NK-92 treated with Interleukin-12 subunit alpha and Interleukin-12 subunit beta, amount 100 ng/mL, for 24 hours (cell line): ENCODE data around the gene HOXA5.

ENCODE experiments used
- DNase-seq: peaks from one replicate; lab custom pipeline; 2025; lab: John Stamatoyannopoulos, UW

The HOXA5 gene

GRCh38 chr7:27148031-27148755 lies 4.7 kb upstream of the HOXA5 start:
- DNase-seq = no peak

GRCh38 chr7:27147199-27148030 lies 3.9 kb upstream of the HOXA5 start, which contains the start of gene HOXA6:
Gene HOXA6, minus strand, starts transcription at chr7:27147774. Its CDS starts 25 bp downstream, at chr7:27147749.
- no peak for DNase-seq

- DNase-seq = no peak
These were observed 3.2 kb upstream of the HOXA5 start for GRCh38 chr7:27146491-27147198.

GRCh38 chr7:27145914-27146412 lies 2.5 kb upstream of the HOXA5 start:
- DNase-seq = no peak

GRCh38 chr7:27145165-27145913 lies 1.9 kb upstream of the HOXA5 start:
- no peak for DNase-seq

- no peak for DNase-seq
These were observed 1.3 kb upstream of the HOXA5 start for GRCh38 chr7:27144781-27145164.

- no peak for DNase-seq
These were observed 684 bp upstream of the HOXA5 start for GRCh38 chr7:27143950-27144780.

- DNase-seq = no peak
These were observed 880 bp downstream of the HOXA5 start for GRCh38 chr7:27142580-27143022.

GRCh38 chr7:27141923-27142579 lies 1.4 kb downstream of the HOXA5 start:
- DNase-seq = no peak

GRCh38 chr7:27141137-27141922 lies 2.2 kb downstream of the HOXA5 start:
- no peak for DNase-seq

- DNase-seq = no peak
These were observed 3.2 kb downstream of the HOXA5 start for GRCh38 chr7:27140126-27140857.

- no peak for DNase-seq
These were observed 4.0 kb downstream of the HOXA5 start for GRCh38 chr7:27139334-27140125.

- no peak for DNase-seq
These were observed 4.5 kb downstream of the HOXA5 start for GRCh38 chr7:27138985-27139333.

- DNase-seq = no peak
These were observed 5.0 kb downstream of the HOXA5 start for GRCh38 chr7:27138472-27138871.

- DNase-seq = no peak
These were observed 5.7 kb downstream of the HOXA5 start for GRCh38 chr7:27137640-27138315.

GRCh38 chr7:27134392-27134791 lies 9.1 kb downstream of the HOXA5 start:
- no peak for DNase-seq
